ENCODE data around the gene FGGY. TPM values are rescaled to one million over a fixed set of nuclear protein-coding genes. Genes with fewer than 3 reads are reported as not detected.

The FGGY gene
- total RNA-seq, 2 donors from 2014 or later = 16.0 to 21.8 TPM

DNA sequence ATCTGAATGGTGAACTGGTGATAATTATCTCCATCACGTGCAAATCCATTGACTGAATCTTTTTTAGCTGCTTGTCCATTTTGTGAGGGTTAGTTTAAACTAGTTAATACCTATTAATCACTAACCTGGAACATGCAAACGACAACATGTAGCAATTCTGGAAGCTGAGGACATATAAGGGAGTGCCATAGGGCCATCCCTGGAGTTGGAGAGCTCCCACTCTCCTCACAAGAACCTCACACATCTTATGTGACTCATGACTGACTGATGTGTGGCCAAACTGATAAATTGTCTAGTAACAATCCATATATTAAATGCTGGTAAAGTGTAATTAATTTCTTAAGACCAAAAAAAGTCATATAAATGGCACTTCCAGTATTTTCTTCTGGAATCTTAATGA lies 454.9 kb downstream of the FGGY start:
- no peak for TF ChIP-seq CTCF (IDR thresholded peaks at IDR 0.05)
- H3K27ac ChIP-seq = no peak overlapping the region
- H3K4me3 ChIP-seq = no peak overlapping the region
- no peaks in the 10 kb centered on the region for H3K27me3 ChIP-seq
- no peak for DNase-seq (ENCODE audit: low spot score)
- H3K9me3 ChIP-seq = no peaks in the 10 kb centered on the region
- H3K4me1 ChIP-seq = peaks cover 0 to 15% of the 10 kb centered on the region in 2 donors
- H3K36me3 ChIP-seq = no peaks in the 10 kb centered on the region

DNA sequence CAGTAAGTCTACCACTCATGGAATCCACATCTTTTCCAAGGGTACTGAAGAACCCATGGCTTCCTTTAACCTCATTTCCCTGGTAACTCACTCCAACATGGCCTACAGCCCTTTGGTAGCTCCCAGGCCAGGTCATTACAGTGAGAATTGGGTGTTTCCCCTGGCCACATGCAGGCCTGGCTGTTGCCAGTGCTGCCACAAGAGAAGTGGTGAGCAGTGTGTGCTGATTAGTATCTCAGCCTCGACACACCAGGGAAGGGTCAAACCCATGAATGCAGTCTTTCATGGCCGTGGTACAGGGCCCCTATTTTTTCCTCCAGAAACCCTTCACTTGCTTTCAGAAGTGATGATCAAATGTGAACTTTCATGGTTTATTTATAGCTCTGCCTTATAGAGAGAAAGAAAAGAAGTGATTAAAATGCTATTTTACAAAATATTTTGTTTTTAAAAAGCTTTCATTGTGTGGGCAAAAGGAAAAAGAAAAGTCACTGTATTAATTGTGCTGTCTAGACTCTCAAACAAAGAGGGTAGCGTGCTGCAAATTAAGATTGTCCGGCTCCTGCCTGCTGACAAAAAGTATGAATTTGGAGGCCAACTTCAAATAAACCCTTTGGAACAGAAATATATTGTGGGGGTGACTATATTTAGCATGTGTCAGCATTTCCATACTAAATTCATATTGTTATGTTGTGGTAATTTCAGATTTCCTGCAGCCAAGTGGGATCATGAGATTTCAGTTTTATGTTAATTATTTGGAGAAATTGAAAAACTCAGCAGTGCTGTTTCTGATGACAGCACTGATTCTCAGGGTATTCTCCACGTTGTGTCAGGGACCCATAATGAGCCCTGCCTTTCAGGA lies 455.9 kb downstream of the FGGY start:
- TF ChIP-seq CTCF (IDR thresholded peaks at IDR 0.05) = no peak
- no peak overlapping the region for H3K4me3 ChIP-seq
- no peak for DNase-seq (ENCODE audit: low spot score)
- H3K4me1 ChIP-seq = peaks cover 0 to 15% of the 10 kb centered on the region in 2 donors
- H3K36me3 ChIP-seq = no peaks in the 10 kb centered on the region
- H3K27ac ChIP-seq = no peak overlapping the region
- H3K27me3 ChIP-seq = no peaks in the 10 kb centered on the region
- H3K9me3 ChIP-seq = no peaks in the 10 kb centered on the region

DNA sequence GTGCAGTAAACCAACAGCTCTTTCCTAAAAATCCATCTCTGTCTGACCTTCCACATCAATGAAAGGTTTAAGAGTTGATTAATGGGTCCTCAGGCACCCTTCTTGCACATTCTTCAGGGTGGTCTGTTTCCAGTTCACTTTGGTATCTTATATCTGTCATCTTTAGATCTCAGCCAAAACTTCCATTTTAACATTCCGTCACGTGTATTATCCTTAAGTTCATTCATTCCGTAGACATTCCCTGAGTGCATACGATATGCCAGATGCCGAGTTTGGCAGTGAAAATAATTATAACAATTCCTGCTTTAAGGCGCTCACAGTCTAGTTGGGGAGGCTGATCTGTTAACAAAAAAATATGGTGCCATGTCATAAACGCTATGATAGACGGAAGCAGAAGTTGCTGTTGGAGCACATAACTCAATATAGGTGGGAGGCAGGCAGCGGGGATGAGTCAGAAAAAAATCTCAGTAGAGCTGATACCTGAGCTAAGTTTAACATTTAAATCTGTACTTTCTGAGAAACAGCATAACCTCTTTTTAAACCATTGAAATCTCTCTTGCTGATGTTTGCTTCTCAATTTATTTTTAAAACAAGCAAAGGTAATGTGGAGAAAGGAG lies 458.3 kb downstream of the FGGY start:
- H3K4me3 ChIP-seq = no peak overlapping the region
- DNase-seq (ENCODE audit: low spot score) = no peak
- TF ChIP-seq CTCF (IDR thresholded peaks at IDR 0.05) = no peak
- H3K27me3 ChIP-seq = no peaks in the 10 kb centered on the region
- H3K9me3 ChIP-seq = no peaks in the 10 kb centered on the region
- H3K27ac ChIP-seq = no peak overlapping the region
- peaks cover 0 to 29% of the 10 kb centered on the region in 2 donors for H3K4me1 ChIP-seq
- H3K36me3 ChIP-seq = no peaks in the 10 kb centered on the region

- H3K27ac ChIP-seq = no peak overlapping the region
- peaks cover 0 to 22% of the 10 kb centered on the region in 2 donors for H3K4me1 ChIP-seq
- H3K4me3 ChIP-seq = no peak overlapping the region
- no peaks in the 10 kb centered on the region for H3K36me3 ChIP-seq
- TF ChIP-seq CTCF (IDR thresholded peaks at IDR 0.05) = no peak
- H3K27me3 ChIP-seq = no peaks in the 10 kb centered on the region
- no peaks in the 10 kb centered on the region for H3K9me3 ChIP-seq
- DNase-seq (ENCODE audit: low spot score) = no peak
Measured at GRCh38 chr1:59757197-59757747, 460.4 kb downstream of the FGGY start.

DNA sequence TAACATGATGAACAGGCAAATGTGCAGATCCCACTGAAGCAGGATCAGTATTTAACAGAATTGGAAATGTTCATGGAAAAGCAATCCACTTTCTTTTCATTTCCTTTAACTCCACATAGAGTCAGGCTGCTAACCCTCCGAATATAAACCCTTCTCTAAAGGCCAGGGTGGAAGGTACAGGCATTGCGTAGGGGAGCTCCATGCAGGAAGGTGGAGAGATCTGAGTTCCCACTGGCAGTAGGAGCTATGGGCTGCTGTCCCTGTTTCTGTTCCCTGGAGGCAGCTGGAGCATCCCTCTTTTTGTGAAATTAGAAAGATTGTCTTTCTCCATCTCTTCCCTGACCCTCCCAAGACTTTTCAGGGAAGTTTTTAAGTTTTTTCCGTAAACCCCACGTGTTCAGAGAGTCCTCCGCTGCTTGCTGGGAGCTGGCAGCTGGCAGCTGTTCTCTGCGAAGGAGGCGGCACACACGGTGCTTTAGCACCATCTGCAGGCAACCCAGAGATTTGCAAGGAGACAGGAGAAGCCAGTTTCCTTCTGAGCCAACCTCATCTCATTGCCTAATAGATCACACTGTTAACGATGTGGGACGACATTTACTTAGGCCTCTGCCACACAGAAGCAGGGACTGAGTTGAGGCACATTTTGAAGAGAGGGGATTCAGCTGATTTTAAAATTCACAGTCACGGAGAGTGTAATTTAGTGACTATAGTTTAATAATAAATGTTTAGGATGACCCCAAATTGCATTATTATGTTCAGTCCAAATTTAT lies 462.4 kb downstream of the FGGY start:
- H3K27me3 ChIP-seq = no peaks in the 10 kb centered on the region
- no peaks in the 10 kb centered on the region for H3K9me3 ChIP-seq
- TF ChIP-seq CTCF (IDR thresholded peaks at IDR 0.05) = peak; percentile 90 to 95
- DNase-seq (ENCODE audit: low spot score) = peak; percentile 84
- H3K27ac ChIP-seq = peak overlapping the region in 1 of 2 donors; percentile 49
- H3K4me1 ChIP-seq = peaks cover 0 to 14% of the 10 kb centered on the region in 2 donors
- H3K36me3 ChIP-seq = no peaks in the 10 kb centered on the region
- peak overlapping the region in 1 of 2 donors; percentile 29 for H3K4me3 ChIP-seq
